GM23338 (cell line): Measurements from ENCODE around the gene SPAG16.

Source experiments
- NANOG ChIP-seq: IDR thresholded peaks from 2 replicates; pipeline ENCODE4 v1.6.1; 2016; ENCODE audit warnings: antibody characterized with exemption, borderline replicate concordance
- ZNF114 ChIP-seq: fragments of 250-450 bp; sonication (Bioruptor Pico); IDR thresholded peaks from 2 replicates; pipeline ENCODE4 v1.5.0; 2020; ENCODE audit warnings: mild to moderate bottlenecking, moderate library complexity
- TF ChIP-seq, protein P1 (sequence below), 2 experiments: fragments of 200-600 bp in 1 of 2; sonication (generic) in 1 of 2; conservative IDR thresholded peaks; 2 replicates each; pipeline versions ENCODE4 v1.5.1 to v1.6.1; 2016 to 2017; ENCODE audit warnings: antibody characterized with exemption in 2 of 2, low read depth in 2 of 2, mild to moderate bottlenecking in 2 of 2, moderate library complexity in 1 of 2

DNA sequence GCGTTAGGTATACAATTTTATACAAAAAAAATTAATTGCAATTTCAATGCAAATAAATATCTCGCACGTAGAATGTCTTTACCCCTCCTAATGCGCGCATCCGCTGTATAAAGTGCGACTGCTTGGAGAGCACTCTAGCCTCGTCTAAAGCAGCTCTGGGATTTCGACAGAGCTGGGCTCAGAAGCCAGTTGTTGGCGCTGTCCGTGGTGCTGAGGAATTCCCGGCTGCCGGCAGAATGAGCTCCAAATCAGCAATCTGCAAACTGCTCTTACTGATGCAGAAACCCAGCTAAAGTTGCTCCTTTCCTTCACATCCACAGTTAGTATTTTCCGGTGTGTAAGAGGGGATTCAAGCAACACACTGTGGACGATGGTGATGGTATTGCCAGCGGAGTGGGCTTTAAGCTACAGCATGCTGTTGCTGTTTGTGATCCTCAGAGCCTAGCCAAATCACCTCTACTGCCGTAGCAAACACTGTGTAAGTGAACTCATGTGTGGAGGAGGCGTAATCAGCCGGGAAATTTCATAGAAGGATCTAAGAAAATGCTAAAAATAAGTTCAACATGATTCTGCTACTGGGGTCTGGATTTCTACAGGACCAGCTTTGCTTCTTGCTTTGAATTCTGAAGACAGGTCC, 1126.8 kb downstream of the SPAG16 start, which contains the start of gene VWC2L:
- peak; percentile 25; the same call in 1 of the 2 replicates for TF ChIP-seq ZNF114 (CRISPR knock-in tag)
- TF ChIP-seq, protein P1, sequence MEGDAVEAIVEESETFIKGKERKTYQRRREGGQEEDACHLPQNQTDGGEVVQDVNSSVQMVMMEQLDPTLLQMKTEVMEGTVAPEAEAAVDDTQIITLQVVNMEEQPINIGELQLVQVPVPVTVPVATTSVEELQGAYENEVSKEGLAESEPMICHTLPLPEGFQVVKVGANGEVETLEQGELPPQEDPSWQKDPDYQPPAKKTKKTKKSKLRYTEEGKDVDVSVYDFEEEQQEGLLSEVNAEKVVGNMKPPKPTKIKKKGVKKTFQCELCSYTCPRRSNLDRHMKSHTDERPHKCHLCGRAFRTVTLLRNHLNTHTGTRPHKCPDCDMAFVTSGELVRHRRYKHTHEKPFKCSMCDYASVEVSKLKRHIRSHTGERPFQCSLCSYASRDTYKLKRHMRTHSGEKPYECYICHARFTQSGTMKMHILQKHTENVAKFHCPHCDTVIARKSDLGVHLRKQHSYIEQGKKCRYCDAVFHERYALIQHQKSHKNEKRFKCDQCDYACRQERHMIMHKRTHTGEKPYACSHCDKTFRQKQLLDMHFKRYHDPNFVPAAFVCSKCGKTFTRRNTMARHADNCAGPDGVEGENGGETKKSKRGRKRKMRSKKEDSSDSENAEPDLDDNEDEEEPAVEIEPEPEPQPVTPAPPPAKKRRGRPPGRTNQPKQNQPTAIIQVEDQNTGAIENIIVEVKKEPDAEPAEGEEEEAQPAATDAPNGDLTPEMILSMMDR (conservative IDR thresholded peaks at IDR 0.05; ENCODE audit: low read depth in 2 of 2), result no peak
- TF ChIP-seq NANOG, result no peak
